Smooth muscle cell of the brain vasculature (primary cell): ENCODE results near the gene CLSTN1.

Source experiments
- DNase-seq: peaks from one replicate; pipeline ENCODE4 v3.0.0-alpha.2; 2012; ENCODE audit warnings: low read depth, low spot score

The CLSTN1 gene

DNA sequence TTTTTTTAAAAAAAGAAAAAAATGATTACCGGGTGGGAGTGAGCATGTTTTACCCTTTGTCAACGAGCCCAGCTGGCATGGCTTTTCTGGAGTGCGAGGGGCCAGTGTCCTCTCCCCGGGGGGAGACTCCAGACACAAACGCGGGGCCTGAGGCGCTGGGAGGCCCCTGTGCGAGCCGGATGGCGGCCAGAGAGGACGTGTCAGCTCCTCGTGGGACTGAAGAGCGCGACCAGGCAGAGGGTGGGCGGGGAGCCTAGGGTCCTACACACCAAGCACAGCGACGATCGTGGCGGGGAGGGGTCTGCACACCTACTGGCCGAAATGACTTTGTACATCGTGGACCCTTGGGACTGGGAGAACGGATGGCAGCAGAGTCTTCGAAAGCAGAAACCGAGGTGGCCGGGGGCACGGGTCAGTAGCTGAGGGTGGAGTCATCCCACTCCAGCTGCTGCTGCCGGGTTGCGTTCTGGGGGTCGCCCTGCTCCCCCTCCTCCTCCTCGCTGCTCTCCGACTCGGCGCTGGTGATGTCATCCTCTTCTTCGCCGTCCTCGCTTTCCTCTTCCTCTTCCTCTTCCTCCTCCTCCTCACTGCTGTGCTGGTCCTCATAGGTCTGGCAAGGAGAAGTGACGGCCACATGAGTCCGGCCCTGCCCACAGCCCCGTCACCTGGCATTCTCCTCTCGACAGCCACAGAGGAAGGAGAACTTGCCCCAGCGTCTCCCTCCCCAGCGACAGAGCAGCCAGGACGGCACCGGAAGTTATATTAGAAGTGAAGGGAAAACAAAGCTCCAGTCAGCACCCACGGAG, 93.5 kb downstream of the CLSTN1 start:
- DNase-seq, result no peak

DNA sequence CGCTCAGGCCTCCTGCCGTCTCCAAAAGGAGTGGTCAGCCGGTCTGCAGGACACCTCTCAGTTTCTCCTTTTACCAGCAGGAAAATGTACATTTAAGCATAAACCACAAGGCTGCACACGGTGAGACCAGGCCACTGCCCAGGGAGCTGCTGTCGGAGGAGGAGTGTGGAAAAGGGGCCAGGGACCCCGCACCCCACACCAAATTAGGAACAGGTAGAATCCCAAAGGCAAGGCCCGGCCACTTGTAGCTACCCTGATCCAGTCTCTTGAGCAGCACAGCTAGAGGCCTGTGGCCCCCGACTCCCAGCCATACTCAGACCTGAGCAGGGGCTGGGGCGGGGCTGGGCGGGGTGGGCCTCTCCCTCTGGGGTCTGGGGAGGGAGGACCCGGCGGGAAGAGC, 94.2 kb downstream of the CLSTN1 start:
- DNase-seq, result no peak

DNA sequence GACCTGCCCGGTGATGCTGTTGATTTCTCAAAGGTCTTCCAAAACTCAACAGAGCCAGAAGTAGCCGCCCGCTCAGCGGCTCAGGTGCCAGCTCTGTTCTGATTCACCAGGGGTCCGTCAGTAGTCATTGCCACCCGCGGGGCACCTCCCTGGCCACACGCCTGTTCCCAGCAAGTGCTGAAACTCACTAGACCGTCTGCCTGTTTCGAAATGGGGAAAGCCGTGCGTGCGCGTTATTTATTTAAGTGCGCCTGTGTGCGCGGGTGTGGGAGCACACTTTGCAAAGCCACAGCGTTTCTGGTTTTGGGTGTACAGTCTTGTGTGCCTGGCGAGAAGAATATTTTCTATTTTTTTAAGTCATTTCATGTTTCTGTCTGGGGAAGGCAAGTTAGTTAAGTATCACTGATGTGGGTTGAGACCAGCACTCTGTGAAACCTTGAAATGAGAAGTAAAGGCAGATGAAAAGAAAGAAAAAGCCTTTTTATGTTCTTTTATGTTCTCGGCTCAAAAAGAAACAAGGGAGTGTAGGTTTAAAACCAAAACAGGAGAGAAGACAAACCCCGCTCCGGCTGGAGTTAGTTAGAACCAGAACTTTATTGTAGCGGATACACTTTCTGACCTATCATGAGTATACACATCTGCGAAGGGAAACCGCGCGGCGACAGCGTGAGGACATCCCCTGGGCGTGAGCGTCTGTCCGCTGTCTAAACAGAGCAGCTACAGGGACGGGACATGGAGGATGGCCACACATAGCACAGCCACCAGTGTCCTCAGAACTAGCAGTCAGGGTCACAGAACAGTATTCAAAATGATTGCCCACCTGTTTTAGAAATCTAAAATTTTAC, 95.1 kb downstream of the CLSTN1 start:
- DNase-seq, result no peak

DNA sequence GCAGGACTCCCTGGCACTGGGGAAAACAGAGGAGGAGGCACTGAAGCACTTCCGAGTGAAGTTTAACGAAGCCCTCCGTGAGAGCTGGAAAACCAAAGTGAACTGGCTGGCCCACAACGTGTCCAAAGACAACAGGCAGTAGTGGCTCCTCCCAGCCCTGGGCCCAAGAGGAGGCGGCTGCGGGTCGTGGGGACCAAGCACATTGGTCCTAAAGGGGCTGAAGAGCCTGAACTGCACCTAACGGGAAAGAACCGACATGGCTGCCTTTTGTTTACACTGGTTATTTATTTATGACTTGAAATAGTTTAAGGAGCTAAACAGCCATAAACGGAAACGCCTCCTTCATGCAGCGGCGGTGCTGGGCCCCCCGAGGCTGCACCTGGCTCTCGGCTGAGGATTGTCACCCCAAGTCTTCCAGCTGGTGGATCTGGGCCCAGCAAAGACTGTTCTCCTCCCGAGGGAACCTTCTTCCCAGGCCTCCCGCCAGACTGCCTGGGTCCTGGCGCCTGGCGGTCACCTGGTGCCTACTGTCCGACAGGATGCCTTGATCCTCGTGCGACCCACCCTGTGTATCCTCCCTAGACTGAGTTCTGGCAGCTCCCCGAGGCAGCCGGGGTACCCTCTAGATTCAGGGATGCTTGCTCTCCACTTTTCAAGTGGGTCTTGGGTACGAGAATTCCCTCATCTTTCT, 96.7 kb downstream of the CLSTN1 start:
- no peak for DNase-seq

DNA sequence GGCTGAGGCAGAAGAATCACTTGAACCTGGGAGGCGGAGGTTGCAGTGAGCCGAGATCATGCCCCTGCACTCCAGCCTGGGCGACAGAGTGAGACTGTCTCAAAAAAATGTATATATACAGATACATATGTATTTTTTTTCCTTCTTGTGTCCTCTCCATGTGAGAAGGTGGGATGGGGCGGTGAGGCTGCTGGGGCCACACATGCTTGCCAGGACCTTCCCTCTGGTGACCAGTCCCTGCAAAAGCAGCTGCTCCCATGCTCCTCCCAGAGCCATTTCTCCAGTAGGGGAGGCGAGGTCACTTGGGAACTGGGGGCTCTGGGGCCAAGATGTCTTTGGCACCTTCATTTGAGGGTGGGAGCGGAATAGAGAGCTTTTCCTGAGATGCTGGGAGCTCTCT, 97.4 kb downstream of the CLSTN1 start:
- no peak for DNase-seq

DNA sequence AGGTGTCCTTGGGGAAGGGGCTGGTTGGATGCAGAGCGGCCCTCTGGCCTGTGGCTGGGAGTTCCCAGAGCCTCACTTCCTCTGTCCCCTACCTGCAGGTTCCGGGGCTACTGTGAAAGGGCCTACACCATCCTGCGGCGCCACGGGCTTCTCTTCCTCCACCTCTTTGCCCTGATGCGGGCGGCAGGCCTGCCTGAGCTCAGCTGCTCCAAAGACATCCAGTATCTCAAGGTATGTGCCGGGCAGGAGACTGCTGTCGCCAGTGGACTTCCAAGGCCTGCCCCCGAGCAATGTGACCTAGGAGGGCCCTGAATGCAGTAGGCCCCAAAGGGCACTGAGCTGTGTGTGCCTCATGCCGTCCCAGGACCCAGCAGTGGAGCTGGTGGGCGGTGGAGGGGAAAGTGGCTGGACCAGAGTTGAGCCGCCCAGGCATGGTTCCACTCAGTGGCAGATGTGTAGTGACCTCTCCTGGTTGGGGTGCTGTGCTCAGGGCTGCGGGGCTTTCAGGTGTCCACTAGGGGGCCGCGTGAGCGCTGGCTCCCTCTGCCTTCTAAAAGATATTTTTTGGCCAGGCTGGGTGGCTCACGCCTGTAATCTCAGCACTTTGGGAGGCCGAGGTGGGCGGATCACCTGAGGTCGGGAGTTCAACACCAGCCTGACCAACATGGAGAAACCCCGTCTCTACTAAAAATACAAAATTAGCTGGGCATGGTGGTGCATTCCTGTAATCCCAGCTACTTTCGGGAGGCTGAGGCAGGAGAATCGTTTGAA, 98.9 kb downstream of the CLSTN1 start:
- no peak for DNase-seq

DNA sequence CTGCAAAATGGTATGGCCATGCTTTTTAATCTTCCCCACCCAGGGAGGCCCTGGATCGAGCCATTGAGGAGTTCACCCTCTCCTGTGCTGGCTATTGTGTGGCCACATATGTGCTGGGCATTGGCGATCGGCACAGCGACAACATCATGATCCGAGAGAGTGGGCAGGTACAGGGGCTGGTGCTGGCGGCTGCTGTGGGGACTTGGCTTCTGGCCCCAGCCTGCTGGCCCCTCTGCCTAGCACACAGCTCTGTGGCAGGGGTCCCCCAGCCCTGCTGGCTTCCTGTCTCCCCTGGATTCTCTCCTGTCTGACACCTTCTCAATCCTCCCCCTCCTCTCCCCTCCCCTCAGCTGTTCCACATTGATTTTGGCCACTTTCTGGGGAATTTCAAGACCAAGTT, 99.8 kb downstream of the CLSTN1 start:
- DNase-seq, result no peak

DNA sequence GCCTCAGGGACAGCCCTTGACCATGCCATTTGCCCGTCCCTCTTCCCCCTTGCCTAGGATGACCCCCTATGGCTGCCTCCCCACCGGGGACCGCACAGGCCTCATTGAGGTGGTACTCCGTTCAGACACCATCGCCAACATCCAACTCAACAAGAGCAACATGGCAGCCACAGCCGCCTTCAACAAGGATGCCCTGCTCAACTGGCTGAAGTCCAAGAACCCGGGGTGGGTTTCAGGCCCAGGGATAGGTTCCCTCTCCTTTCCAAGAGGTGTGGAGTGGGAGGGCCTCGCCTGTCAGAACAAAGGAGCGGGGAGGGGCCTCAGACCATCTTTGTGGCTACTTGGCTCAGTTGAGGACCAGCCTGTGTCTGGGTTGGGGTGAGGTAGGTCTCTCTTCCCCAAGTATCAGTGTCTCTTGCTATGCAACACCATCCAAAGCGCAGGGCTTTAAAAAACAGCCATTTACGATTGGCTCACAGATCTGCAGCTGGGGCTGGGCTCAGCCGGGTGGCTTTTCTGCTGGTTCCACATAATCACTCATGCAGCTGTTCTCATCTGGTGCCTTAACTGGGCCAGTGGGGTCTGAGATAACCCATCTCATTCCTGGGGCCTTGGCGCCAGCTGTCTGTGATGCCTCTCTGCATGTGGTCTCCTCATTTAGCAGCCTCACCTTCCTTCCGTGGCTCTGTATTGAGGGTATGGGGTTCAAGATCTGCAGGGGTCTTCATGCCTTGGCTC, 100.5 kb downstream of the CLSTN1 start:
- no peak for DNase-seq

DNA sequence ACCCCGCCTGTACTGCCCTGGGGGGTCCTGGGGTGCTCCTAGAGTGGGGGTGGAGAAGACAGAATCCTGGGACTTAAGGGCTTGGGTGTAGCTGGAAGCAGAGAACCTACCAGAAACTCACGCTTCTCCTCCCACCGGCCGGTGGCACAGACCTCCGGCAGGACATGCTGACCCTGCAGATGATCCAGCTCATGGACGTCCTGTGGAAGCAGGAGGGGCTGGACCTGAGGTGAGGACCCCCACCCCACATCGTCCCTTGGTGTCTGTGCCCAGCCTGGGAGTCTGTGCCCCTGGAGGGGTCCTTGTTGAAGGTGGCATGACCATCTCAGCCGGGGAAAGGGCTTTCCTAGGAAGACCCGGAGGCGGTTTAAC, 101.4 kb downstream of the CLSTN1 start:
- DNase-seq, result no peak

DNA sequence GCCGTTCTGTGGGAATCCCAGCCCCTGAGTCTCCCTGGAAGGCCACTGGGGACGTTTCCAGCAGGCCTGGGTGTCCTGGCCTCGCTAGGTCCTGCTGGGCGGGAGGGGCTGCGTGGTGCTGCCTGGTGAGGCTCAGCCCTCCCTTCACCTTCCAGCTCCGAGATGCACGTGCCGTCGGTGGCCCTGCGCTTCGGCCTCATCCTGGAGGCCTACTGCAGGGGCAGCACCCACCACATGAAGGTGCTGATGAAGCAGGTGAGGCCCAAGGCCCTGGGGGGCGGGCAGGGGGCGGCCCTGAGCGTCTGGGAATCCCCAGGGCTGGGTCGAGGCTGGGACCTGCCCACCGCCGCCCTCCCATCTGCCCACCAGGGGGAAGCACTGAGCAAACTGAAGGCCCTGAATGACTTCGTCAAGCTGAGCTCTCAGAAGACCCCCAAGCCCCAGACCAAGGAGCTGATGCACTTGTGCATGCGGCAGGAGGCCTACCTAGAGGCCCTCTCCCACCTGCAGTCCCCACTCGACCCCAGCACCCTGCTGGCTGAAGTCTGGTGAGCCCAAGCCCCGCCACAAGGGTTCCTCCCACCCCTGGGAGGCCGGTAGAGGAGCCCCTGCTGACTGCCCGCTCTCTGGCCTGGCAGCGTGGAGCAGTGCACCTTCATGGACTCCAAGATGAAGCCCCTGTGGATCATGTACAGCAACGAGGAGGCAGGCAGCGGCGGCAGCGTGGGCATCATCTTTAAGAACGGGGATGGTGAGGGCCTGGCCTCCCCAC, 102.0 kb downstream of the CLSTN1 start:
- no peak for DNase-seq

DNA sequence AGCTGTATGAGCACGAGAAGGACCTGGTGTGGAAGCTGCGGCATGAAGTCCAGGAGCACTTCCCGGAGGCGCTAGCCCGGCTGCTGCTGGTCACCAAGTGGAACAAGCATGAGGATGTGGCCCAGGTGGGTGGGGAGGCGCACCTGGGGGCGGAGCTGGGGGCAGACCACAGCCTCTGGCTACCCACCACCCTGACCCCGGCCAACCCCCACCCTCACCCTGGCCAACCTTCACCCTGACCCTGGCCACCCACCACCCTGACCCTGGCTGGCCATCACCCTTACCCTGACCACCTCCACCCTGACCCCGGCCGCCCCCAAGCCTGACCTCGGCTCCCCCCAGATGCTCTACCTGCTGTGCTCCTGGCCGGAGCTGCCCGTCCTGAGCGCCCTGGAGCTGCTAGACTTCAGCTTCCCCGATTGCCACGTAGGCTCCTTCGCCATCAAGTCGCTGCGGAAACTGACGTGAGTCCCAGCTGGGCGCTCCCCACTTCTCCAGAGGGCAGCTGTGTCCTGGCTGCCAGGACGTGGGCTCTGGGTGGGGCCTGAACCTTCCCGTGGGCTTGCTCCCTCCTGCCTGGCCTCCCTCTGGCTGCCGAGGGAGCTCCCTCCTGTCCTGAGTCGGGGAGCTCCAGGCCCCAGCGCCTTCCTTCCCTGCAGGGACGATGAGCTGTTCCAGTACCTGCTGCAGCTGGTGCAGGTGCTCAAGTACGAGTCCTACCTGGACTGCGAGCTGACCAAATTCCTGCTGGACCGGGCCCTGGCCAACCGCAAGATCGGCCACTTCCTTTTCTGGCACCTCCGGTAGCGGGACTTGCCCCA, 102.8 kb downstream of the CLSTN1 start:
- no peak for DNase-seq

DNA sequence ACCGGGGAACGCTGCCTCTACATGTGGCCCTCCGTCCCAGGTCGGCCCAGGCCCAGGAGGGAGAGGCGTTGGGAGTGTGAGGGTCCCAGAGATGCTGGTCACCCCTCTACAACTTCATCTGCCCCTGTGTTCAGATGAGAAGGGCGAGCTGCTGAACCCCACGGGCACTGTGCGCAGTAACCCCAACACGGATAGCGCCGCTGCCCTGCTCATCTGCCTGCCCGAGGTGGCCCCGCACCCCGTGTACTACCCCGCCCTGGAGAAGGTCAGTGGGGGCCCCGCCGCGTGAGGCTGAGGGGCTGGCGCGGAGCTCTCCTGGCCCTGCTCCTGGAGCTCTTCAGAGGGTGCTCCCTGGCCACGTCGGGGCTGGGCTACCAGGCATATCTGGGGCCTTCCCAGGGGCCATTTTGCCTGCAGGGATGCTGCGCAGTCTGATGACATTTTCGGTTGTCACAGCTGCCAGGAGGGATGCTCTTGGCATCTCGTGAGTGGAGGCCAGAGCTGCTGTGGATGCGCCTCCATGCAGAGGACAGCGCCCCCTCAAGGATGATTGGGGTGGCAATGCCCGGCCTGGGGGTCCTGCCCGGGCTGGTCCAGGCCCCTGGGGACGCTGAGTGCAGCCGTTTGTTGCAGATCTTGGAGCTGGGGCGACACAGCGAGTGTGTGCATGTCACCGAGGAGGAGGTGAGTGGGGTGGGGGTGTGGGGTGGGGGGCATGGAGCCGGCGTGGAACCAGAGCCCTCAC, 103.6 kb downstream of the CLSTN1 start:
- DNase-seq, result no peak

DNA sequence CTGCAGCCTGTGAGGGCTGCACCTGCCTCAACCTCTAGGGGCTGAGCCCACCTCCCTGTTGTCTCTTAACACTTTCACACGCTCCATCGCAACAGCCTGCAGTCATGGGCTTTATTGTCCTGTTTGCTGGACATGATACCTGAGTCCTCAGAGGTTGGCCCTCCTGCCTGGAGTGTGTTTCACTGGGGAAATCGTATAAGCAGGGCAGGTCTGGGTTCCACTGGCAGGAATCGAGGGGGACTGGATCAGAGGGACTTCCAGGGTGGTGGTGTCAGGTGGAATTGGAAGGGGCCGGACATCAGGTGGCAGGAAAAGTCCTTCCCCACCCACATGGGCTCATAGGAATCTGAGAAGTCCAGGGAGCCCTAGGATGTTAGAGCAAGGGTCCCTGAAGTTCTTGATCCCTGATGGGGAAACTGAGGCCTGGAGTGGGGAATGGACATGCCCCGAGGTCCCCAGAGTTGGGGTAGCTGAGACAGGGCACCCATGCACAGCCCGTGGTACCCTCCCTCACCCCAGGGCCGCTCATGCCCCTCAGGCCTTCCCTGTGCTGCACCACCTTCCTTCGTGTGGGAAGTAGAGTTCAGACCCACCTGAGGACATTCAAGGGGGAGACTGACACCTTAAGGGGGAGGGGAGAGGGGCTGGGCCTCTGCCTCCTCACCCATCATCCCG, 105.6 kb downstream of the CLSTN1 start:
- no peak for DNase-seq

DNA sequence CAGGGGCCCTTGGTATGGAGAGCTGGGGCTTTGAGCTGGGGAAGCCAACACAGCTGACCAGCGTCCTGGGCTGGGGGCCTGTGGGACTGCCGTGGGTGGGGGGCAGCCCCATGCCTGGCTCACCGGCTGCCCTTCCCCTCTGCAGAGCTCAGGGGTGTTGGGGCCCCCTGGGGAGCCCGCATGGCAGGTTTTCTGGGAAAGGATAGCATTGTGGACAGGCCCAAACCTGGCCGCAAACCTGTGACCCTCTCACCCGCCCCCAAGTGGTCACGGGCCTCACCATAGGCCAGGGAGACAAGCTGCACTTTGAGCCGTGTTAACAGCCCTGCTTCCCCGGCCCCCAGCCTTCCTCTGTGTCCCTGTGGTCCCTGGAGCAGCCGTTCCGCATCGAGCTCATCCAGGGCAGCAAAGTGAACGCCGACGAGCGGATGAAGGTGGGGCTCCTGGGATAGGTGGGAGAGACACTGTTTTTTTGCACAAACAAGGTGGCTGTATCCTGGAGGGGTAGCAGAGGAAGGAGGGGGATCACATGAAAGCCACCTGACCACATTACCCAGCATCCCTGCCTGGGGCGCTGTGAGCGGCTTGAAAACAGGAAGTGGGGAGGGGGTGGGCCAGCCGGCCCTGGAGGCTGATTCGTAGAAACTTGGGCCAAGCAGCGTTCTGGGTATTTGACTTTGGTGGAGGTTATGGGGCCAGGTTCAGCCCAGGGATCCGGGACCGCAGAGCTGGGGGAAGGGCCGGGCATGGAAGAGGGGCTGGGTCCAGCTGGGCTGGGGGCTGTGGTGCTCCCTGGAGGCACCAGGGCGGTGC, 106.4 kb downstream of the CLSTN1 start:
- no peak for DNase-seq

DNA sequence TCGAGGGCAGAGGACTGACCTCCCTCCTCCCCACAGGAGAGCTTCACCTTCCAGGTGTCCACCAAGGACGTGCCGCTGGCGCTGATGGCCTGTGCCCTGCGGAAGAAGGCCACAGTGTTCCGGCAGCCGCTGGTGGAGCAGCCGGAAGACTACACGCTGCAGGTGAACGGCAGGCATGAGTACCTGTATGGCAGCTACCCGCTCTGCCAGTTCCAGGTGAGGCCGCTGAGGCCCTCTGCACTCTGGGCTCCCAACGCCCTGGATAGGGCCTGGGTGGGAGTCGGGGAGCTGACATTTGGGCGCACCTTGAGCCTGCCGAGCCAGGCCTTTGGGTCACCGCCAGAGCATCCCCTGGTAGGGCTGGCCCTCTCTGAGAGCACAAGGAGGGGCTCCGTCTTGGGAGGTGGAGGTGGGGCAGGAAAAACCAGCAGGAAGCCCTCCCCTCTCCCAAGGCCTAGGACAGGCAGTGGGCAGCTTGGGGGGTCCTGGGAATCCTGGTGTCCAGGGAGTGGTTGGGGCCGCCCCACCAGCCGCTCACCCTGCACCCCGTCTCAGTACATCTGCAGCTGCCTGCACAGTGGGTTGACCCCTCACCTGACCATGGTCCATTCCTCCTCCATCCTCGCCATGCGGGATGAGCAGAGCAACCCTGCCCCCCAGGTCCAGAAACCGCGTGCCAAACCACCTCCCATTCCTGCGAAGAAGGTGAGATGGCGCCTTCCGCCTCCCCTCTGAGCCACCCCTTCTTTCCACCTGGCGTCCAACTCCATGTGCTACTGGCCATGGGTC, 107.2 kb downstream of the CLSTN1 start:
- DNase-seq, result no peak

DNA sequence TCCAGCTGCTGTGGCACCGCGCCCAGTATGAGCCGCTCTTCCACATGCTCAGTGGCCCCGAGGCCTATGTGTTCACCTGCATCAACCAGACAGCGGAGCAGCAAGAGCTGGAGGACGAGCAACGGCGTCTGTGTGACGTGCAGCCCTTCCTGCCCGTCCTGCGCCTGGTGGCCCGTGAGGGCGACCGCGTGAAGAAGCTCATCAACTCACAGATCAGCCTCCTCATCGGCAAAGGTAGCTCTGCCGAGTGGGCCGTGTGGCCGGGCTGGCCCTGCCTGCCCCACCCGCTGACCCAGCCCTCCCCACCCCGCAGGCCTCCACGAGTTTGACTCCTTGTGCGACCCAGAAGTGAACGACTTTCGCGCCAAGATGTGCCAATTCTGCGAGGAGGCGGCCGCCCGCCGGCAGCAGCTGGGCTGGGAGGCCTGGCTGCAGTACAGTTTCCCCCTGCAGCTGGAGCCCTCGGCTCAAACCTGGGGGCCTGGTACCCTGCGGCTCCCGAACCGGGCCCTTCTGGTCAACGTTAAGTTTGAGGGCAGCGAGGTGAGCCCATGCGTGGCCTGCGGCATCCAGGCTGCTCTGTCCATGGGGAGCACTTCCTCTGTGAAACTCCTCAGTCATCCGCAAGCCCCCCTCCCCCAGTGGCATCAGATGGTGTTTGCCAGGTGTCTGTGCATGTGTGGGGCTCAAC, 108.1 kb downstream of the CLSTN1 start:
- DNase-seq, result no peak
